ENCODE data around the gene CBX1.

Gene CBX1

GRCh38 chr17:48027322-48027981 lies 73.8 kb downstream of the CBX1 start:
- DNase-seq = no peak

GRCh38 chr17:48026502-48027321 lies 74.6 kb downstream of the CBX1 start:
- DNase-seq = peak in 55 of 58 donors; percentile 21 to 85 (median 61)

GRCh38 chr17:48025904-48026501 lies 75.3 kb downstream of the CBX1 start:
- DNase-seq = no peak

GRCh38 chr17:48025040-48025903 lies 76.0 kb downstream of the CBX1 start:
- peak; percentile 71 to 99 (median 97) for DNase-seq

GRCh38 chr17:48024149-48025039 lies 76.9 kb downstream of the CBX1 start:
- peak in 9 of 58 donors; percentile 12 to 69 (median 50) for DNase-seq

- DNase-seq = peak in 55 of 58 donors; percentile 36 to 93 (median 78)
Measured at GRCh38 chr17:48023400-48024148, 77.7 kb downstream of the CBX1 start.

GRCh38 chr17:48022901-48023300 lies 78.4 kb downstream of the CBX1 start:
- DNase-seq = no peak

- no peak for DNase-seq
Measured at GRCh38 chr17:48021934-48022333, 79.3 kb downstream of the CBX1 start.

All from anterior cingulate cortex (tissue), 58 donors.